ENCODE data around the gene C19orf67. TPM values are rescaled to one million over a fixed set of nuclear protein-coding genes. Genes with fewer than 3 reads are reported as not detected.

The C19orf67 gene
- total RNA-seq, 4 donors from 2014 or later, result not detected

- no peak for DNase-seq (ENCODE audit: low spot score in 2 of 2)
- TF ChIP-seq CTCF (IDR thresholded peaks at IDR 0.05), result no peak
- TF ChIP-seq EP300 (IDR thresholded peaks at IDR 0.05), result no peak
- TF ChIP-seq POLR2A (IDR thresholded peaks at IDR 0.05), result no peak
- WGBS, 2 donors, result 0 to 2% methylated on average over 10 to 13 of the region's 33 CpGs
- Histone ChIP-seq H3K27me3 (no peaks in the 10 kb centered on the region), H3K9me3 (no peaks in the 10 kb centered on the region), H3K4me1 (peaks cover 0 to 75% (median 51%) of the 10 kb centered on the region in 4 donors), H3K4me3 (peak overlapping the region; percentile 80 to 99 (median 84)), H3K36me3 (no peaks in the 10 kb centered on the region), H3K27ac (peak overlapping the region; percentile 38 to 99 (median 84))
These were observed 31.5 kb upstream of the C19orf67 start for GRCh38 chr19:14116918-14117578.

- peak overlapping the region; percentile 80 to 99 (median 84) for H3K4me3 ChIP-seq
- no peaks in the 10 kb centered on the region for H3K27me3 ChIP-seq
- H3K36me3 ChIP-seq, result no peaks in the 10 kb centered on the region
- 5 to 7% methylated on average over 6 of the region's 6 CpGs for WGBS, 2 donors
- H3K9me3 ChIP-seq, result no peaks in the 10 kb centered on the region
- peaks cover 0 to 80% (median 54%) of the 10 kb centered on the region in 4 donors for H3K4me1 ChIP-seq
- peak overlapping the region; percentile 32 to 99 (median 84) for H3K27ac ChIP-seq
- DNase-seq (ENCODE audit: low spot score in 2 of 2), result no peak
- no peak for TF ChIP-seq CTCF (IDR thresholded peaks at IDR 0.05)
- TF ChIP-seq EP300 (IDR thresholded peaks at IDR 0.05), result no peak
- no peak for TF ChIP-seq POLR2A (IDR thresholded peaks at IDR 0.05)
These were observed 30.9 kb upstream of the C19orf67 start for GRCh38 chr19:14116525-14116917.

- peak overlapping the region; percentile 13 to 99 (median 84) for H3K27ac ChIP-seq
- WGBS, 2 donors, result 62 to 74% methylated on average over 5 of the region's 5 CpGs
These were observed 30.2 kb upstream of the C19orf67 start for GRCh38 chr19:14115756-14116155.

GRCh38 chr19:14114854-14115253 is 29.3 kb upstream of the C19orf67 start:
- no peak for DNase-seq (ENCODE audit: low spot score in 2 of 2)
- H3K36me3 ChIP-seq, result no peaks in the 10 kb centered on the region
- H3K4me1 ChIP-seq, result peaks cover 0 to 83% (median 52%) of the 10 kb centered on the region in 4 donors
- H3K4me3 ChIP-seq, result no peak overlapping the region
- TF ChIP-seq POLR2A (IDR thresholded peaks at IDR 0.05) (no peak), CTCF (IDR thresholded peaks at IDR 0.05) (peak in 4 of 5 experiments; percentile 32 to 44 (median 42)), EP300 (IDR thresholded peaks at IDR 0.05) (peak in 1 of 2 donors; percentile 56)
- H3K27ac ChIP-seq, result peak overlapping the region; percentile 10 to 99 (median 76)
- no peaks in the 10 kb centered on the region for H3K9me3 ChIP-seq
- H3K27me3 ChIP-seq, result no peaks in the 10 kb centered on the region
- WGBS, 2 donors, result 39 to 47% methylated on average over 9 of the region's 9 CpGs

More at GRCh38 chr19:14115756-14116155, 30.2 kb upstream of the C19orf67 start:
- H3K4me1 ChIP-seq, result peaks cover 0 to 88% (median 54%) of the 10 kb centered on the region in 4 donors
- H3K27me3 ChIP-seq, result no peaks in the 10 kb centered on the region
- no peaks in the 10 kb centered on the region for H3K9me3 ChIP-seq
- DNase-seq (ENCODE audit: low spot score in 2 of 2), result no peak
- peak overlapping the region in 1 of 4 donors; percentile 81 for H3K4me3 ChIP-seq
- TF ChIP-seq EP300 (IDR thresholded peaks at IDR 0.05) (no peak), POLR2A (IDR thresholded peaks at IDR 0.05) (no peak), CTCF (IDR thresholded peaks at IDR 0.05) (no peak)
- H3K36me3 ChIP-seq, result no peaks in the 10 kb centered on the region

GRCh38 chr19:14114439-14114838 is 28.9 kb upstream of the C19orf67 start:
- WGBS, 2 donors, result 74 to 86% methylated on average over 6 to 7 of the region's 7 CpGs
- H3K4me1 ChIP-seq, result peaks cover 0 to 79% (median 48%) of the 10 kb centered on the region in 4 donors
- H3K27ac ChIP-seq, result peak overlapping the region; percentile 10 to 99 (median 76)
- no peak for TF ChIP-seq POLR2A (IDR thresholded peaks at IDR 0.05)
- no peak for TF ChIP-seq EP300 (IDR thresholded peaks at IDR 0.05)
- TF ChIP-seq CTCF (IDR thresholded peaks at IDR 0.05), result no peak
- no peak overlapping the region for H3K4me3 ChIP-seq
- H3K27me3 ChIP-seq, result no peaks in the 10 kb centered on the region
- DNase-seq (ENCODE audit: low spot score in 2 of 2), result no peak
- no peaks in the 10 kb centered on the region for H3K9me3 ChIP-seq
- no peaks in the 10 kb centered on the region for H3K36me3 ChIP-seq

Data from tibial nerve (tissue), 4 donors.